Erythroblast (primary cell): ENCODE measurements around the gene KATNB1.
"Not testable (repeated sequence)": the region's sequence is repeated elsewhere in the genome, so short reads cannot be mapped to it uniquely, and the experiment has no call there.

ENCODE experiments used
- GATA1 ChIP-seq: IDR thresholded peaks from 2 replicates; pipeline ENCODE4 v1.6.1; 2011; ENCODE audit warnings: low read depth, mild to moderate bottlenecking, control low read depth, low read length, moderate library complexity
- POLR2A ChIP-seq: IDR thresholded peaks from 2 replicates; pipeline ENCODE4 v1.6.1; 2011; ENCODE audit warnings: mild to moderate bottlenecking, low read length

DNA sequence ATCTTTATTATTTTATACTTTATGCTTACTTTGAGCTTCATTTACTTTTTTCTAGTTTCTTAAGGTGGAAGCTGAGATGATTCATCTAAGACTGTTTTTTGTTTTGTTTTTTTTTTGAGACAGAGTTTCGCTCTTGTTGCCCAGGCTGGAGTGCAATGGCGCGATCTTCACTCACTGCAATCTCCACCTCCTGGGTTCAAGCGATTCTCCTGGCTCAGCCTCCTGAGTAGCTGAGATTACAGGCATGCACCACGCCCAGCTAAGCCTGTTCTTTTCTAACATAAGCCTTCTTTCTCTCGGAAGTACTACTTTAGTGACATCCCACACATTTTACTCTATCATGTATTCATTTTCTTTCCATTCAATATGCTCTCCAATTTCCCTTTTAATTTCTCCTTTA, 23.0 kb upstream of the KATNB1 start:
- not testable (repeated sequence) for TF ChIP-seq POLR2A, GATA1
